ENCODE measurements around the gene CHRM1.

DNA sequence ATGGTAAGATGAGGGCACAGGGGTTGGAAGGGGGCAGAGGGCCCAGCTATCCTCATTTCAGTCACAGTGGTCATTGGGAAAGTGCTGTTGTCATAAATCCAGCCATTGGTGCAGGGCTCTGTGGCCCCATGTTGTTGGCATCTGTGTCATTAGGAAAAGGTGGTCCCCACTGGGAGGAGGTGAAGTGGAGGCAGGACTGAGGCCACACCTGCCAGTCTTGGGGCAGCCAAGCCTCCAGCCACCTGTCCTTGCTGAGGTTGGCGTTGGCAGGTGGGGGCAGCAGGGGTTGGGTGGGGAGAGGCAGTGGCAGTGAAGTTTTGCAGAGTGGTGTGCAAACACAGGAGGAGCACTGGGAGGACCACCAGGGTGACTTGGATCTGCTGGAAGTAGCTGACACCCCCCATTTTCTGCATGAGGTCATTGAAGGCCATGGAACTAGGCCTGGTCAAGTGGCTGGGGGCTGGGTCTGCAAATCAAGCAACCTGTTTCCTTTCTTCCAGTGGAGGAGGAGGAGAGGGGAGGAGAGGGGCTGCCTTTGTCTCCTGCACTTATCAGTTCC, 38.3 kb upstream of the CHRM1 start:
- TF ChIP-seq POLR2A (IDR thresholded peaks at IDR 0.05): no peak
- TF ChIP-seq, protein P1, sequence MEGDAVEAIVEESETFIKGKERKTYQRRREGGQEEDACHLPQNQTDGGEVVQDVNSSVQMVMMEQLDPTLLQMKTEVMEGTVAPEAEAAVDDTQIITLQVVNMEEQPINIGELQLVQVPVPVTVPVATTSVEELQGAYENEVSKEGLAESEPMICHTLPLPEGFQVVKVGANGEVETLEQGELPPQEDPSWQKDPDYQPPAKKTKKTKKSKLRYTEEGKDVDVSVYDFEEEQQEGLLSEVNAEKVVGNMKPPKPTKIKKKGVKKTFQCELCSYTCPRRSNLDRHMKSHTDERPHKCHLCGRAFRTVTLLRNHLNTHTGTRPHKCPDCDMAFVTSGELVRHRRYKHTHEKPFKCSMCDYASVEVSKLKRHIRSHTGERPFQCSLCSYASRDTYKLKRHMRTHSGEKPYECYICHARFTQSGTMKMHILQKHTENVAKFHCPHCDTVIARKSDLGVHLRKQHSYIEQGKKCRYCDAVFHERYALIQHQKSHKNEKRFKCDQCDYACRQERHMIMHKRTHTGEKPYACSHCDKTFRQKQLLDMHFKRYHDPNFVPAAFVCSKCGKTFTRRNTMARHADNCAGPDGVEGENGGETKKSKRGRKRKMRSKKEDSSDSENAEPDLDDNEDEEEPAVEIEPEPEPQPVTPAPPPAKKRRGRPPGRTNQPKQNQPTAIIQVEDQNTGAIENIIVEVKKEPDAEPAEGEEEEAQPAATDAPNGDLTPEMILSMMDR (IDR thresholded peaks at IDR 0.05): no peak
